Epidermal melanocyte (primary cell): ENCODE results near the gene COA1.
"Not testable (repeated sequence)": the region's sequence is repeated elsewhere in the genome, so short reads cannot be mapped to it uniquely, and the experiment has no call there.

Experiments
- DNase-seq: peaks from one replicate; pipeline ENCODE4 v3.0.0; 2011; ENCODE audit warnings: low spot score; ENCODE audit not compliant: insufficient read length

The COA1 gene

GRCh38 chr7:43692582-43693373 is 36.5 kb downstream of the COA1 start:
- no peak for DNase-seq

- no peak for DNase-seq
Measured at GRCh38 chr7:43691611-43692010, 37.7 kb downstream of the COA1 start.

GRCh38 chr7:43689115-43689514 is 40.2 kb downstream of the COA1 start:
- DNase-seq, result no peak

- not testable (repeated sequence) for DNase-seq
Measured at GRCh38 chr7:43687866-43688265, 41.5 kb downstream of the COA1 start.

- DNase-seq, result no peak
Measured at GRCh38 chr7:43686991-43687390, 42.3 kb downstream of the COA1 start.

GRCh38 chr7:43680736-43681135 is 48.6 kb downstream of the COA1 start:
- DNase-seq, result no peak

- DNase-seq, result no peak
Measured at GRCh38 chr7:43679210-43680068, 49.9 kb downstream of the COA1 start.

- DNase-seq, result no peak
Measured at GRCh38 chr7:43678315-43678714, 51.0 kb downstream of the COA1 start.

- no peak for DNase-seq
Measured at GRCh38 chr7:43677864-43678263, 51.5 kb downstream of the COA1 start.

GRCh38 chr7:43674559-43675436 is 54.5 kb downstream of the COA1 start:
- DNase-seq, result no peak

GRCh38 chr7:43673243-43673976 is 55.9 kb downstream of the COA1 start:
- not testable (repeated sequence) for DNase-seq

- DNase-seq, result no peak
Measured at GRCh38 chr7:43671521-43671920, 57.8 kb downstream of the COA1 start.

- no peak for DNase-seq
Measured at GRCh38 chr7:43669286-43670081, 59.8 kb downstream of the COA1 start.

- DNase-seq, result no peak
Measured at GRCh38 chr7:43668035-43668434, 61.3 kb downstream of the COA1 start.

GRCh38 chr7:43666938-43667337 is 62.4 kb downstream of the COA1 start:
- no peak for DNase-seq

GRCh38 chr7:43664681-43665080 is 64.6 kb downstream of the COA1 start:
- no peak for DNase-seq

GRCh38 chr7:43660141-43660540 is 69.2 kb downstream of the COA1 start:
- DNase-seq, result no peak

- DNase-seq, result no peak
Measured at GRCh38 chr7:43659549-43659896, 69.8 kb downstream of the COA1 start.

GRCh38 chr7:43658718-43659548 is 70.4 kb downstream of the COA1 start:
- DNase-seq, result no peak
